22Rv1 (cell line): ENCODE results near the gene SPTLC2.

Experiments
- CTCF ChIP-seq: fragments of 450-650 bp; IDR thresholded peaks from 2 replicates; pipeline ENCODE4 v1.5.1; 2017; ENCODE audit warnings: mild to moderate bottlenecking
- ZFX ChIP-seq: fragments of 450-650 bp; IDR thresholded peaks from 2 replicates; pipeline ENCODE4 v1.6.1; 2017; ENCODE audit warnings: antibody characterized with exemption, borderline replicate concordance

- TF ChIP-seq CTCF: no peak
- TF ChIP-seq ZFX: no peak
Observed at GRCh38 chr14:77526266-77526665, 90.2 kb downstream of the SPTLC2 start.
